GM12878 (cell line): ENCODE data around the gene PRPF6.

ENCODE experiments used
- BRCA1 ChIP-seq: IDR thresholded peaks from 2 replicates; pipeline ENCODE4 v1.6.1; 2011; ENCODE audit warnings: low read depth, low read length, improper control_type of control experiment
- EP300 ChIP-seq, 2 experiments: fragments of 150-350 bp in 1 of 2; IDR thresholded peaks; 2 replicates each; pipeline ENCODE4 v1.6.1; 2011 to 2012; ENCODE audit warnings: low read depth in 2 of 2, low read length in 2 of 2, borderline replicate concordance in 1 of 2, improper control_type of control experiment in 1 of 2, inconsistent platforms in 1 of 2; ENCODE audit not compliant: control insufficient read depth in 1 of 2
- EZH2 ChIP-seq: IDR thresholded peaks from 2 replicates; pipeline ENCODE4 v1.6.1; 2012; ENCODE audit warnings: low read depth, mild to moderate bottlenecking, control low read depth, inconsistent platforms, low read length, borderline replicate concordance; ENCODE audit not compliant: control insufficient read depth
- FOXK2 ChIP-seq: fragments of 450-650 bp; IDR thresholded peaks from 2 replicates; pipeline ENCODE4 v1.6.1; 2017; ENCODE audit warnings: mild to moderate bottlenecking, moderate library complexity
- HDAC2 ChIP-seq: fragments of 200-600 bp; sonication (generic); IDR thresholded peaks from 2 replicates; pipeline ENCODE4 v1.6.1; 2017
- POLR2A ChIP-seq: IDR thresholded peaks from 2 replicates; pipeline ENCODE4 v1.6.1; 2011; ENCODE audit warnings: low read depth, mild to moderate bottlenecking, low read length
- POLR2AphosphoS5 ChIP-seq: IDR thresholded peaks from 2 replicates; pipeline ENCODE4 v1.6.1; 2011; ENCODE audit warnings: mild to moderate bottlenecking, low read length, inconsistent platforms
- SIN3A ChIP-seq: IDR thresholded peaks from 2 replicates; pipeline ENCODE4 v1.6.1; 2012; ENCODE audit warnings: low read depth, low read length, improper control_type of control experiment
- SMC3 ChIP-seq: IDR thresholded peaks from 2 replicates; pipeline ENCODE4 v1.6.1; 2011; ENCODE audit warnings: low read length, improper control_type of control experiment, borderline replicate concordance
- YY1 ChIP-seq: IDR thresholded peaks from 2 replicates; pipeline ENCODE4 v1.6.1; 2011; ENCODE audit warnings: low read depth, mild to moderate bottlenecking, low read length
- ZBED1 ChIP-seq: IDR thresholded peaks from 2 replicates; pipeline ENCODE4 v1.6.1; 2016; ENCODE audit warnings: borderline replicate concordance
- TF ChIP-seq, protein P1 (sequence below), 3 experiments: IDR thresholded peaks in 2 of 3; conservative IDR thresholded peaks in 1 of 3; 2 replicates each; pipeline ENCODE4 v1.5.1; 2011; ENCODE audit warnings: low read depth in 3 of 3, low read length in 3 of 3, mild to moderate bottlenecking in 3 of 3, control low read depth in 2 of 3, moderate library complexity in 2 of 3, inconsistent platforms in 1 of 3, mixed read lengths in 1 of 3; ENCODE audit not compliant: control insufficient read depth in 2 of 3, insufficient read depth in 1 of 3; ENCODE audit errors: extremely low read depth in 1 of 3
- TF ChIP-seq, protein P2 (sequence below): fragments of 150-350 bp; IDR thresholded peaks from 2 replicates; pipeline ENCODE4 v1.6.1; 2016; ENCODE audit warnings: low read depth, low read length
- TF ChIP-seq, protein P3 (sequence below): fragments of 450-650 bp; IDR thresholded peaks from 2 replicates; pipeline ENCODE4 v1.6.1; 2017; ENCODE audit warnings: mild to moderate bottlenecking

DNA sequence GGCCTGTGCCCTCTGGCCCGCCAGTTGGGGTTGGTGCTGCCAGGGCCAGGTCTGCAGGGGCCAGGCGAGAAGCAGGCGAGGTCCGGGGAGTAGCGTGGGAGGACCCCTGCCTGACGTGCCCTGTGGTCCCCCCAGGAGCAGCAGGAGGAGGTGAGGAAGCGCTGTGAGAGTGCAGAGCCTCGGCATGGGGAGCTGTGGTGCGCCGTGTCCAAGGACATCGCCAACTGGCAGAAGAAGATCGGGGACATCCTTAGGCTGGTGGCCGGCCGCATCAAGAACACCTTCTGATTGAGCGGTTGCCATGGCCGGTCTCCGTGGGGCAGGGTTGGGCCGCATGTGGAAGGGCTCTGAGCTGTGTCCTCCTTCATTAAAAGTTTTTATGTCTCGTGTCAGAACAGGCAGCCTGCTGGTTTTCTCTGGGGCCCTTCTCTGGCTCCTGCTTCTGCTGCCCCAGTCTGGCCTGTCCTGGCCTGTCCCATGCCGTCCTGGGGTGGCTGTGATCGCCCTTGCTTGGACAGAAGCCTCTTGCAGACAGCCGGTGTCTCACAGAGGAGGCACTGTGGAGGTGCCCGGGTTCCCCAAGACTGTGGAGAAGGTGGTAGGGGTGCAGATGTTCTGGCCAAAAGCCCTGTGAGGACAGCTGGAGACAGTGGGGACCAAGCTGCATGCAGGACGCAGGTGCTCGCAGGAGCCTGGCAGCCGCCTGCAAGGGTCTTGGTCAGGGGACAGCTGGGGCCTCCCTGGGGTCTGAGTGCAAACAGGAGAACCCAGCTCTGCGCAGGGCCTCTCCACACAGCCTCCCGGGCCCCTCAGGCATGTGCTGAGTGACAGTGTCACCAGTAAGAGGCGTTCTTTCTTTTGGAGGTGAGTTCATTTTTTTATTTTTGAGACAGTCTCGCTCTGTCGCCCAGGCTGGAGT, 52.0 kb downstream of the PRPF6 start:
- TF ChIP-seq, protein P1, sequence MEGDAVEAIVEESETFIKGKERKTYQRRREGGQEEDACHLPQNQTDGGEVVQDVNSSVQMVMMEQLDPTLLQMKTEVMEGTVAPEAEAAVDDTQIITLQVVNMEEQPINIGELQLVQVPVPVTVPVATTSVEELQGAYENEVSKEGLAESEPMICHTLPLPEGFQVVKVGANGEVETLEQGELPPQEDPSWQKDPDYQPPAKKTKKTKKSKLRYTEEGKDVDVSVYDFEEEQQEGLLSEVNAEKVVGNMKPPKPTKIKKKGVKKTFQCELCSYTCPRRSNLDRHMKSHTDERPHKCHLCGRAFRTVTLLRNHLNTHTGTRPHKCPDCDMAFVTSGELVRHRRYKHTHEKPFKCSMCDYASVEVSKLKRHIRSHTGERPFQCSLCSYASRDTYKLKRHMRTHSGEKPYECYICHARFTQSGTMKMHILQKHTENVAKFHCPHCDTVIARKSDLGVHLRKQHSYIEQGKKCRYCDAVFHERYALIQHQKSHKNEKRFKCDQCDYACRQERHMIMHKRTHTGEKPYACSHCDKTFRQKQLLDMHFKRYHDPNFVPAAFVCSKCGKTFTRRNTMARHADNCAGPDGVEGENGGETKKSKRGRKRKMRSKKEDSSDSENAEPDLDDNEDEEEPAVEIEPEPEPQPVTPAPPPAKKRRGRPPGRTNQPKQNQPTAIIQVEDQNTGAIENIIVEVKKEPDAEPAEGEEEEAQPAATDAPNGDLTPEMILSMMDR (IDR thresholded peaks at IDR 0.05 in 2 of 3, conservative IDR thresholded peaks at IDR 0.05 in 1 of 3; ENCODE audit: control insufficient read depth in 2 of 3, extremely low read depth in 1 of 3, insufficient read depth in 1 of 3, low read depth in 3 of 3, low read length in 3 of 3): no peak
- TF ChIP-seq, protein P2, sequence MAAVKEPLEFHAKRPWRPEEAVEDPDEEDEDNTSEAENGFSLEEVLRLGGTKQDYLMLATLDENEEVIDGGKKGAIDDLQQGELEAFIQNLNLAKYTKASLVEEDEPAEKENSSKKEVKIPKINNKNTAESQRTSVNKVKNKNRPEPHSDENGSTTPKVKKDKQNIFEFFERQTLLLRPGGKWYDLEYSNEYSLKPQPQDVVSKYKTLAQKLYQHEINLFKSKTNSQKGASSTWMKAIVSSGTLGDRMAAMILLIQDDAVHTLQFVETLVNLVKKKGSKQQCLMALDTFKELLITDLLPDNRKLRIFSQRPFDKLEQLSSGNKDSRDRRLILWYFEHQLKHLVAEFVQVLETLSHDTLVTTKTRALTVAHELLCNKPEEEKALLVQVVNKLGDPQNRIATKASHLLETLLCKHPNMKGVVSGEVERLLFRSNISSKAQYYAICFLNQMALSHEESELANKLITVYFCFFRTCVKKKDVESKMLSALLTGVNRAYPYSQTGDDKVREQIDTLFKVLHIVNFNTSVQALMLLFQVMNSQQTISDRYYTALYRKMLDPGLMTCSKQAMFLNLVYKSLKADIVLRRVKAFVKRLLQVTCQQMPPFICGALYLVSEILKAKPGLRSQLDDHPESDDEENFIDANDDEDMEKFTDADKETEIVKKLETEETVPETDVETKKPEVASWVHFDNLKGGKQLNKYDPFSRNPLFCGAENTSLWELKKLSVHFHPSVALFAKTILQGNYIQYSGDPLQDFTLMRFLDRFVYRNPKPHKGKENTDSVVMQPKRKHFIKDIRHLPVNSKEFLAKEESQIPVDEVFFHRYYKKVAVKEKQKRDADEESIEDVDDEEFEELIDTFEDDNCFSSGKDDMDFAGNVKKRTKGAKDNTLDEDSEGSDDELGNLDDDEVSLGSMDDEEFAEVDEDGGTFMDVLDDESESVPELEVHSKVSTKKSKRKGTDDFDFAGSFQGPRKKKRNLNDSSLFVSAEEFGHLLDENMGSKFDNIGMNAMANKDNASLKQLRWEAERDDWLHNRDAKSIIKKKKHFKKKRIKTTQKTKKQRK: no peak
- TF ChIP-seq SMC3 (no peak), FOXK2 (no peak), EP300 (IDR thresholded peaks at IDR 0.05; ENCODE audit: borderline replicate concordance in 1 of 2, control insufficient read depth in 1 of 2, low read depth in 2 of 2, low read length in 2 of 2) (no peak), ZBED1 (no peak), YY1 (no peak), POLR2AphosphoS5 (no peak; the same call in 1 of the 2 replicates), BRCA1 (no peak), HDAC2 (no peak), EZH2 (no peak), POLR2A (0 out of 2 replicates have a peak, but pooled peaks have one; percentile 20), SIN3A (no peak)
- TF ChIP-seq, protein P3, sequence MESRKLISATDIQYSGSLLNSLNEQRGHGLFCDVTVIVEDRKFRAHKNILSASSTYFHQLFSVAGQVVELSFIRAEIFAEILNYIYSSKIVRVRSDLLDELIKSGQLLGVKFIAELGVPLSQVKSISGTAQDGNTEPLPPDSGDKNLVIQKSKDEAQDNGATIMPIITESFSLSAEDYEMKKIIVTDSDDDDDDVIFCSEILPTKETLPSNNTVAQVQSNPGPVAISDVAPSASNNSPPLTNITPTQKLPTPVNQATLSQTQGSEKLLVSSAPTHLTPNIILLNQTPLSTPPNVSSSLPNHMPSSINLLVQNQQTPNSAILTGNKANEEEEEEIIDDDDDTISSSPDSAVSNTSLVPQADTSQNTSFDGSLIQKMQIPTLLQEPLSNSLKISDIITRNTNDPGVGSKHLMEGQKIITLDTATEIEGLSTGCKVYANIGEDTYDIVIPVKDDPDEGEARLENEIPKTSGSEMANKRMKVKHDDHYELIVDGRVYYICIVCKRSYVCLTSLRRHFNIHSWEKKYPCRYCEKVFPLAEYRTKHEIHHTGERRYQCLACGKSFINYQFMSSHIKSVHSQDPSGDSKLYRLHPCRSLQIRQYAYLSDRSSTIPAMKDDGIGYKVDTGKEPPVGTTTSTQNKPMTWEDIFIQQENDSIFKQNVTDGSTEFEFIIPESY: no peak
